OCI-LY7 (cell line): ENCODE measurements around the gene RPS3. TPM values are rescaled to one million over a fixed set of nuclear protein-coding genes. Genes with fewer than 3 reads are reported as not detected.

Experiments
- BruUV-seq: library from RNA; stranded (reverse); fragments of 400-500 nt; replicated peaks from 2 replicates; lab custom pipeline; 2021; lab: Mats Ljungman, UMichigan
- CTCF ChIA-PET: fragments of 300-600 bp; sonication (Branson Sonifier 250); formaldehyde crosslinking; loops from one replicate; lab custom pipeline; 2022; ENCODE audit warnings: antibody characterized with exemption; ENCODE audit not compliant: unreplicated experiment; lab: Charles Lee
- POLR2A ChIA-PET: fragments of 300-600 bp; sonication (Branson Sonifier 250); formaldehyde crosslinking; loops from one replicate; lab custom pipeline; 2022; ENCODE audit warnings: antibody characterized with exemption; lab: Charles Lee
- DNase-seq: peaks from one replicate; pipeline ENCODE4 v3.0.0-alpha.2; 2015; ENCODE audit warnings: low spot score
- H2AFZ ChIP-seq: fragments of 200-600 bp; sonication (generic), shearing (Covaris generic); 2 replicates; pipeline ENCODE4 v1.6.1; 2014; ENCODE audit warnings: mild to moderate bottlenecking, antibody characterized with exemption, low read length, moderate library complexity
- H3K27ac ChIP-seq: fragments of 200-600 bp; sonication (generic); 2 replicates; pipeline ENCODE4 v1.5.1; 2014; ENCODE audit warnings: mixed run types, low read depth, mild to moderate bottlenecking, moderate library complexity, low read length, inconsistent platforms; ENCODE audit not compliant: poor library complexity, severe bottlenecking
- H3K36me3 ChIP-seq: fragments of 200-600 bp; sonication (generic); 2 replicates; pipeline ENCODE4 v1.6.1; 2014; ENCODE audit warnings: mild to moderate bottlenecking, antibody characterized with exemption, low read length, moderate library complexity, mixed read lengths; ENCODE audit not compliant: insufficient read depth
- H3K4me1 ChIP-seq: fragments of 200-600 bp; sonication (generic); 2 replicates; pipeline ENCODE4 v1.5.1; 2014; ENCODE audit warnings: mild to moderate bottlenecking, low read length; ENCODE audit not compliant: insufficient read depth, poor library complexity, severe bottlenecking
- H3K4me2 ChIP-seq: fragments of 200-600 bp; sonication (generic); 2 replicates; pipeline ENCODE4 v1.6.1; 2014; ENCODE audit warnings: mild to moderate bottlenecking, low read length
- H3K4me3 ChIP-seq: fragments of 200-600 bp; sonication (generic); 2 replicates; pipeline ENCODE4 v1.5.1; 2014; ENCODE audit warnings: mild to moderate bottlenecking, low read depth, low read length; ENCODE audit not compliant: poor library complexity, severe bottlenecking
- H3K79me2 ChIP-seq: fragments of 200-600 bp; sonication (generic); 2 replicates; pipeline ENCODE4 v1.6.1; 2016; ENCODE audit warnings: low read depth, mild to moderate bottlenecking, low read length, moderate library complexity, mixed read lengths; ENCODE audit not compliant: insufficient read depth
- H3K9me2 ChIP-seq: fragments of 200-600 bp; sonication (generic); 2 replicates; pipeline ENCODE4 v1.6.1; 2016; ENCODE audit warnings: mild to moderate bottlenecking, low read length, mixed read lengths; ENCODE audit not compliant: insufficient read depth
- H3K9me3 ChIP-seq: fragments of 200-600 bp; sonication (generic); 2 replicates; pipeline ENCODE4 v1.6.1; 2014; ENCODE audit warnings: mild to moderate bottlenecking, mixed run types, low read length, mixed read lengths
- H4K20me1 ChIP-seq: fragments of 200-600 bp; sonication (generic); 2 replicates; pipeline ENCODE4 v1.6.1; 2014; ENCODE audit warnings: mild to moderate bottlenecking, antibody characterized with exemption, low read length, moderate library complexity, mixed read lengths; ENCODE audit not compliant: insufficient read depth
- EZH2phosphoT487 ChIP-seq: fragments of 200-600 bp; sonication (generic); IDR thresholded peaks from 2 replicates; pipeline ENCODE4 v1.6.1; 2018; ENCODE audit warnings: low read depth, borderline replicate concordance, mild to moderate bottlenecking, mixed run types, antibody characterized with exemption, low read length, moderate library complexity, mixed read lengths
- intact Hi-C: fragments of 100-400 bp; cut with micrococcal nuclease; formaldehyde crosslinking; loops from one replicate; pipeline ENCODE4 v1.10.0; 2022; ENCODE audit not compliant: unreplicated experiment
- total RNA-seq, 2 experiments: library from RNA; depleted of rRNA in 1 of 2; stranded (reverse); fragments of >200 nt in 1 of 2; shearing (Covaris generic) in 1 of 2; gene quantifications; 2 replicates each; pipeline ENCODE4 v1.2.3, GENCODE V29; 2014 to 2022
- TF ChIP-seq, protein P1 (sequence below): fragments of 200-600 bp; sonication (generic); conservative IDR thresholded peaks from 2 replicates; pipeline ENCODE4 v1.5.1; 2014; ENCODE audit warnings: mild to moderate bottlenecking, antibody characterized with exemption, low read length, moderate library complexity, mixed read lengths

RPS3 gene
- total RNA-seq, 2 experiments from 2014 or later = 3,268 to 4,392 TPM

DNA sequence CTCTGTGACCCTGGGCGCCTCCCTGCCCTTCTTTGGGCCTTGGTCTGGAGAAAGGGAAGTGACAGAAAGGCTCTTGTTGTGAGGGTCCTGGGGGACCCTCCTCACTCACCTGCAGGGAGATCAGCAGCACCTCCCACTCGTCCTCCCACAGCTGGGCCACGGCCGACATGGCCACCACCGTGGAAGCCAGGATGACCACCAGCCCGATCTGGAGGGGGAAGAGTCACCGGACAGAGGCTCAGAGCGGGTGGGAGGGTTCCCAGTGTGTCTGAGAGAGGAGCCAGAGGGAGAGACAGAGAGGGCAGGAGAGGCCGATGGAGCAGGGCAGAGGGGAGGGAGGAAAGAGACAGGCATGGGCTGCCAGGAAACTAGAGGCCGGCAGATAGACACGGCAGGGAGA lies 50.5 kb downstream of the RPS3 start:
- Histone ChIP-seq H4K20me1 (no peaks in the 10 kb centered on the region), H3K4me2 (no peak overlapping the region), H2AFZ (no peak overlapping the region), H3K36me3 (no peaks in the 10 kb centered on the region), H3K4me1 (no peaks in the 10 kb centered on the region), H3K4me3 (no peak overlapping the region), H3K79me2 (no peaks in the 10 kb centered on the region), H3K9me2 (no peaks in the 10 kb centered on the region), H3K27ac (no peak overlapping the region), H3K9me3 (no peaks in the 10 kb centered on the region)
- POLR2A ChIA-PET = no interaction called here
- intact Hi-C loops = no loop called here
- no peak for DNase-seq
- no TSS peak for BruUV-seq
- TF ChIP-seq EZH2phosphoT487 = no peak
- TF ChIP-seq, protein P1, sequence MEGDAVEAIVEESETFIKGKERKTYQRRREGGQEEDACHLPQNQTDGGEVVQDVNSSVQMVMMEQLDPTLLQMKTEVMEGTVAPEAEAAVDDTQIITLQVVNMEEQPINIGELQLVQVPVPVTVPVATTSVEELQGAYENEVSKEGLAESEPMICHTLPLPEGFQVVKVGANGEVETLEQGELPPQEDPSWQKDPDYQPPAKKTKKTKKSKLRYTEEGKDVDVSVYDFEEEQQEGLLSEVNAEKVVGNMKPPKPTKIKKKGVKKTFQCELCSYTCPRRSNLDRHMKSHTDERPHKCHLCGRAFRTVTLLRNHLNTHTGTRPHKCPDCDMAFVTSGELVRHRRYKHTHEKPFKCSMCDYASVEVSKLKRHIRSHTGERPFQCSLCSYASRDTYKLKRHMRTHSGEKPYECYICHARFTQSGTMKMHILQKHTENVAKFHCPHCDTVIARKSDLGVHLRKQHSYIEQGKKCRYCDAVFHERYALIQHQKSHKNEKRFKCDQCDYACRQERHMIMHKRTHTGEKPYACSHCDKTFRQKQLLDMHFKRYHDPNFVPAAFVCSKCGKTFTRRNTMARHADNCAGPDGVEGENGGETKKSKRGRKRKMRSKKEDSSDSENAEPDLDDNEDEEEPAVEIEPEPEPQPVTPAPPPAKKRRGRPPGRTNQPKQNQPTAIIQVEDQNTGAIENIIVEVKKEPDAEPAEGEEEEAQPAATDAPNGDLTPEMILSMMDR = no peak
- CTCF ChIA-PET = no interaction called here

DNA sequence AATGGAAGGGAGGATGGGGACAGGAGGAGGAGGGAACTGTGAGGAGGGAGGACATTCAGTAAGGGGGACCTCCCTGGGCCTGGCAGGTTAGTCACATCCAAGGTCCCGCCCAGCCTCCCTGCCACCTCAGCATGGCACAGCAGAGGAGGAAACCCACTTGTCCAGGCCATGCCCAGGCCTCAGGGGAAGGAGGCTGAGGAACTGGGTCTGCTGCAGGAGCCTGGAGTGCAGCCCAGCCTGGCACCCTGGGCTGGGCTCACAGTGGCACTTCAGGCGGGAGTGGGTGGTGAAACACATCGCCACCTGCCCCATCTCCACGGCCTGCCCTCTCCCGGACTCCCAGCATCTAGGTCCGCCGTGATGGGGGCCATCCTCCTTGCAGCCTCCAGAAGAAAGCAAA lies 50.9 kb downstream of the RPS3 start:
- CTCF ChIA-PET = no interaction called here

More for the DNA sequence above, 50.9 kb downstream of the RPS3 start:
- no peaks in the 10 kb centered on the region for H3K9me3 ChIP-seq
- H3K4me1 ChIP-seq = no peaks in the 10 kb centered on the region
- no peaks in the 10 kb centered on the region for H3K36me3 ChIP-seq
- POLR2A ChIA-PET = no interaction called here
- H3K27ac ChIP-seq = no peak overlapping the region
- no peak for DNase-seq
- no peaks in the 10 kb centered on the region for H4K20me1 ChIP-seq
- BruUV-seq = no TSS peak
- H3K9me2 ChIP-seq = no peaks in the 10 kb centered on the region
- TF ChIP-seq, protein P1 = no peak
- TF ChIP-seq EZH2phosphoT487 = no peak
- no peak overlapping the region for H3K4me2 ChIP-seq
- no peak overlapping the region for H2AFZ ChIP-seq
- no peaks in the 10 kb centered on the region for H3K79me2 ChIP-seq
- H3K4me3 ChIP-seq = no peak overlapping the region
- intact Hi-C loops = no loop called here
